Astrocyte (in vitro differentiated cells and primary cell): ENCODE results near the gene EDA. TPM values are rescaled to one million over a fixed set of nuclear protein-coding genes. Genes with fewer than 3 reads are reported as not detected.
A peak's percentile ranks its signal among the peaks of the same experiment; 100 is the strongest.

ENCODE experiments used
- DNase-seq: peaks from one replicate; pipeline ENCODE4 v3.0.0-alpha.2; 2010; ENCODE audit warnings: low read depth
- FAIRE-seq: peaks from 2 replicates; lab custom pipeline; 2011; peaks lifted over from hg19 to GRCh38; lab: Jason Lieb, UNC
- H2AFZ ChIP-seq: 2 replicates; pipeline ENCODE4 v1.6.0; 2012; ENCODE audit warnings: low read depth, low read length, inconsistent platforms
- H3K27ac ChIP-seq: 2 replicates; pipeline ENCODE4 v1.5.1; 2011; ENCODE audit warnings: low read depth, low read length, inconsistent platforms
- H3K27me3 ChIP-seq: 2 replicates; pipeline ENCODE4 v1.6.0; 2011; ENCODE audit warnings: low read length, inconsistent platforms; ENCODE audit not compliant: insufficient read depth
- H3K36me3 ChIP-seq: 2 replicates; pipeline ENCODE4 v1.5.1; 2011; ENCODE audit warnings: low read length, inconsistent platforms; ENCODE audit not compliant: insufficient read depth
- H3K4me1 ChIP-seq: 2 replicates; pipeline ENCODE4 v1.5.1; 2011; ENCODE audit warnings: low read length, inconsistent platforms; ENCODE audit not compliant: insufficient read depth
- H3K4me2 ChIP-seq: 2 replicates; pipeline ENCODE4 v1.6.0; 2012; ENCODE audit warnings: low read length, inconsistent platforms
- H3K4me3 ChIP-seq: 2 replicates; pipeline ENCODE4 v1.5.1; 2011; ENCODE audit warnings: low read depth, mild to moderate bottlenecking, low read length, inconsistent platforms; ENCODE audit not compliant: insufficient read depth
- H3K79me2 ChIP-seq: 2 replicates; pipeline ENCODE4 v1.6.0; 2012; ENCODE audit warnings: mild to moderate bottlenecking, low read length, inconsistent platforms; ENCODE audit not compliant: insufficient read depth
- H3K9ac ChIP-seq: 2 replicates; pipeline ENCODE4 v1.6.0; 2012; ENCODE audit warnings: mild to moderate bottlenecking, low read length, inconsistent platforms
- H3K9me3 ChIP-seq: 2 replicates; pipeline ENCODE4 v1.5.1; 2012; ENCODE audit warnings: low read depth, mild to moderate bottlenecking, low read length, inconsistent platforms; ENCODE audit not compliant: insufficient read depth
- H4K20me1 ChIP-seq: 2 replicates; pipeline ENCODE4 v1.6.0; 2012; ENCODE audit warnings: low read length, inconsistent platforms; ENCODE audit not compliant: insufficient read depth
- H3K27ac Mint-ChIP-seq: one replicate; pipeline ENCODE4 v1.8.0; 2021; ENCODE audit warnings: mild to moderate bottlenecking, mixed read lengths; ENCODE audit not compliant: unreplicated experiment
- H3K27me3 Mint-ChIP-seq: one replicate; pipeline ENCODE4 v1.8.0; 2021; ENCODE audit warnings: low read depth, mixed read lengths; ENCODE audit not compliant: unreplicated experiment
- H3K36me3 Mint-ChIP-seq: one replicate; pipeline ENCODE4 v1.8.0; 2021; ENCODE audit warnings: low read depth, mixed read lengths; ENCODE audit not compliant: unreplicated experiment
- H3K4me1 Mint-ChIP-seq: one replicate; pipeline ENCODE4 v1.8.0; 2021; ENCODE audit warnings: low read depth, mixed read lengths; ENCODE audit not compliant: unreplicated experiment
- H3K4me3 Mint-ChIP-seq: one replicate; pipeline ENCODE4 v1.8.0; 2021; ENCODE audit warnings: mild to moderate bottlenecking, moderate library complexity, mixed read lengths; ENCODE audit not compliant: unreplicated experiment
- H3K9me3 Mint-ChIP-seq: one replicate; pipeline ENCODE4 v1.8.0; 2021; ENCODE audit warnings: mild to moderate bottlenecking, mixed read lengths; ENCODE audit not compliant: unreplicated experiment
- CTCF ChIP-seq: IDR thresholded peaks from 2 replicates; pipeline ENCODE4 v1.5.1; 2011; ENCODE audit warnings: low read depth, mild to moderate bottlenecking, inconsistent platforms, low read length, moderate library complexity; ENCODE audit not compliant: insufficient read depth
- EZH2 ChIP-seq: IDR thresholded peaks from 2 replicates; pipeline ENCODE4 v1.6.1; 2012; ENCODE audit warnings: mild to moderate bottlenecking, low read length, inconsistent platforms; ENCODE audit not compliant: insufficient read depth
- total RNA-seq: library from RNA; stranded (reverse); gene quantifications from 2 replicates; pipeline ENCODE4 v1.2.1, GENCODE V29; 2021

EDA gene
- total RNA-seq, 1 donor from 2014 or later, result 1.8 TPM

DNA sequence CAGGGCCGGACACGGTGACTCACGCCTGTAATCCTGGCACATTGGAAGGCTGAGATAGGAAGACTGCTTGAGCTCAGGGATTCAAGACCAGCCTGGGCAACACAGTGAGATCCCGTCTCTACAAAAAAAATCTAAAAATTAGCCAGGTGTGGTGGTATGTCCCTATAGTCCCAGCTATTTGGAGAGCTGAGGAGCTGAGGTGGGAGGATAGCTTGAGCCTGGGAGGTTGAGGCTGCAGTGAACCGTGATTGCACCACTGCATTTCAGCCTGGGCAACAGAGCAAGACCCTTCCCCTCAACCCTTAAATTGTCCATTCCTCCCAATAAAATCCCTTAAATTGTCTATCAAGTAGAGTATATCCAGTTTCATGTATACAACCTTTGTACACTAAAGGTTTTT, 463.4 kb downstream of the EDA start:
- Histone ChIP-seq H3K36me3 (no peaks in the 10 kb centered on the region), H2AFZ (no peak overlapping the region), H3K9me3 (no peaks in the 10 kb centered on the region), H3K9ac (no peak overlapping the region), H3K4me1 (no peaks in the 10 kb centered on the region), H3K4me3 (no peak overlapping the region), H3K4me2 (no peak overlapping the region), H3K27me3 (no peaks in the 10 kb centered on the region), H3K27ac (no peak overlapping the region), H4K20me1 (no peaks in the 10 kb centered on the region), H3K79me2 (no peaks in the 10 kb centered on the region)
- FAIRE-seq (peak; percentile 68), DNase-seq (no peak)
- Mint-ChIP-seq H3K36me3 (no peaks in the 10 kb centered on the region), H3K27me3 (no peaks in the 10 kb centered on the region), H3K9me3 (peaks cover 6% of the 10 kb centered on the region), H3K27ac (no peak overlapping the region), H3K4me3 (no peak overlapping the region), H3K4me1 (no peaks in the 10 kb centered on the region)
- TF ChIP-seq EZH2 (no peak), CTCF (no peak)

GRCh38 chrX:70079870-70080269, 464.0 kb downstream of the EDA start:
- H3K4me1 Mint-ChIP-seq, result no peaks in the 10 kb centered on the region
- H3K4me1 ChIP-seq, result no peaks in the 10 kb centered on the region
- H3K4me3 Mint-ChIP-seq, result no peak overlapping the region
- no peak for TF ChIP-seq EZH2
- TF ChIP-seq CTCF, result no peak
- H3K79me2 ChIP-seq, result no peaks in the 10 kb centered on the region
- FAIRE-seq (no peak), DNase-seq (no peak)
- no peak overlapping the region for H3K9ac ChIP-seq
- H4K20me1 ChIP-seq, result no peaks in the 10 kb centered on the region
- H3K9me3 Mint-ChIP-seq, result peaks cover 6% of the 10 kb centered on the region
- no peak overlapping the region for H3K27ac Mint-ChIP-seq
- no peaks in the 10 kb centered on the region for H3K36me3 Mint-ChIP-seq
- no peak overlapping the region for H3K27ac ChIP-seq
- H3K4me2 ChIP-seq, result no peak overlapping the region
- H3K4me3 ChIP-seq, result no peak overlapping the region
- H3K9me3 ChIP-seq, result no peaks in the 10 kb centered on the region
- H3K27me3 ChIP-seq, result no peaks in the 10 kb centered on the region
- no peaks in the 10 kb centered on the region for H3K36me3 ChIP-seq
- no peak overlapping the region for H2AFZ ChIP-seq
- no peaks in the 10 kb centered on the region for H3K27me3 Mint-ChIP-seq

DNA sequence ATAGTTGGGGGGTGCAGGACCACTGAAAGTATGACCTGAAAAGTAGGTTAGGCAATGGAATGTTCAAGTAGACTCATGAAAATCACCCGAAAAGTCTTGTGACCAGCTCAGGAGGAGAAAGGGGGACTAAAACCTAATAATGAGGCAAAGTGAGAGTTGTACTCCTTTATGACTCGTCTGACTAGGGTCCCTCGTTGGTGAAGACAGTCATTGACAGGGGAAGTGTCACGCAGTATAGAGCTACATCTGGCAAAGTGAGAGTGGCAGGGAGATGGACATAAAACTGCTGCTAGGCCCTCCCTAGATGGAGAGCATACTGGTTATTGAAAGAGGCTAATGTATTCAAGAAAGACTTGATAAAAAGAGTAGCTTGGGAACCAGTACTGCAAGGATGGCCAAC, 466.8 kb downstream of the EDA start:
- no peaks in the 10 kb centered on the region for H3K79me2 ChIP-seq
- Mint-ChIP-seq H3K27ac (no peak overlapping the region), H3K9me3 (peaks cover 5% of the 10 kb centered on the region), H3K27me3 (no peaks in the 10 kb centered on the region), H3K36me3 (no peaks in the 10 kb centered on the region), H3K4me1 (no peaks in the 10 kb centered on the region), H3K4me3 (no peak overlapping the region)
- H3K36me3 ChIP-seq, result no peaks in the 10 kb centered on the region
- no peak for TF ChIP-seq CTCF
- TF ChIP-seq EZH2, result no peak
- FAIRE-seq (no peak), DNase-seq (no peak)
- no peaks in the 10 kb centered on the region for H4K20me1 ChIP-seq
- H3K4me3 ChIP-seq, result no peak overlapping the region
- H3K4me2 ChIP-seq, result no peak overlapping the region
- no peak overlapping the region for H2AFZ ChIP-seq
- no peak overlapping the region for H3K9ac ChIP-seq
- H3K27me3 ChIP-seq, result no peaks in the 10 kb centered on the region
- H3K9me3 ChIP-seq, result no peaks in the 10 kb centered on the region
- no peak overlapping the region for H3K27ac ChIP-seq
- no peaks in the 10 kb centered on the region for H3K4me1 ChIP-seq
